ENCODE data around the gene FLCN.
"Not testable (repeated sequence)": the region's sequence is repeated elsewhere in the genome, so short reads cannot be mapped to it uniquely, and the experiment has no call there.

The FLCN gene

GRCh38 chr17:17186051-17186450, 50.9 kb downstream of the FLCN start:
- Histone ChIP-seq H2AFZ (ENCODE audit: low read length) (no peak overlapping the region), H3K9ac (ENCODE audit: low read length) (no peak overlapping the region), H3K4me2 (ENCODE audit: low read depth, low read length) (no peak overlapping the region), H4K20me1 (ENCODE audit: insufficient read depth, low read length) (no peaks in the 10 kb centered on the region), H3K36me3 (replicated peaks; ENCODE audit: insufficient read depth, low read length) (0 out of 2 replicates have a peak, but pooled peaks cover 3% of the 10 kb centered on the region), H3K79me2 (ENCODE audit: low read length) (no peaks in the 10 kb centered on the region), H3K27ac (ENCODE audit: low read length) (no peak overlapping the region), H3K27me3 (replicated peaks; ENCODE audit: insufficient read depth, low read length) (no peaks in the 10 kb centered on the region), H3K9me3 (replicated peaks; ENCODE audit: insufficient read depth, low read length) (no peaks in the 10 kb centered on the region), H3K4me3 (ENCODE audit: low read length) (no peak overlapping the region), H3K9me2 (replicated peaks; ENCODE audit: insufficient read depth, low read length) (no peaks in the 10 kb centered on the region), H3K4me1 (ENCODE audit: low read length) (no peaks in the 10 kb centered on the region), H3F3A (ENCODE audit: insufficient read depth, low read length) (no peaks in the 10 kb centered on the region)
- TF ChIP-seq EZH2 (optimal IDR thresholded peaks at IDR 0.05; ENCODE audit: low read depth, low read length), result no peak
- TF ChIP-seq CTCF (IDR thresholded peaks at IDR 0.05; ENCODE audit: low read length), result no peak
- TF ChIP-seq EZH2phosphoT487 (IDR thresholded peaks at IDR 0.05; ENCODE audit: low read length), result no peak
- DNase-seq, result no peak

- not testable (repeated sequence) for H3K4me3 ChIP-seq (ENCODE audit: low read length); H3K36me3 ChIP-seq (replicated peaks; ENCODE audit: insufficient read depth, low read length); H3K27ac ChIP-seq (ENCODE audit: low read length); H3K4me1 ChIP-seq (ENCODE audit: low read length); H3K27me3 ChIP-seq (replicated peaks; ENCODE audit: insufficient read depth, low read length); H3F3A ChIP-seq (ENCODE audit: insufficient read depth, low read length); H3K9ac ChIP-seq (ENCODE audit: low read length); H3K79me2 ChIP-seq (ENCODE audit: low read length); DNase-seq; H3K9me2 ChIP-seq (replicated peaks; ENCODE audit: insufficient read depth, low read length); H2AFZ ChIP-seq (ENCODE audit: low read length); H3K9me3 ChIP-seq (replicated peaks; ENCODE audit: insufficient read depth, low read length); H3K4me2 ChIP-seq (ENCODE audit: low read depth, low read length); H4K20me1 ChIP-seq (ENCODE audit: insufficient read depth, low read length)
These were observed 51.8 kb downstream of the FLCN start for GRCh38 chr17:17184985-17185757.

- Histone ChIP-seq H3K36me3 (replicated peaks; ENCODE audit: insufficient read depth, low read length) (0 out of 2 replicates have a peak, but pooled peaks cover 2% of the 10 kb centered on the region), H3K9me2 (replicated peaks; ENCODE audit: insufficient read depth, low read length) (no peaks in the 10 kb centered on the region), H3K4me1 (ENCODE audit: low read length) (no peaks in the 10 kb centered on the region), H3K79me2 (ENCODE audit: low read length) (no peaks in the 10 kb centered on the region), H2AFZ (ENCODE audit: low read length) (no peak overlapping the region), H3K4me2 (ENCODE audit: low read depth, low read length) (no peak overlapping the region), H3K4me3 (ENCODE audit: low read length) (no peak overlapping the region), H3K9ac (ENCODE audit: low read length) (no peak overlapping the region), H3F3A (ENCODE audit: insufficient read depth, low read length) (no peaks in the 10 kb centered on the region), H3K27me3 (replicated peaks; ENCODE audit: insufficient read depth, low read length) (no peaks in the 10 kb centered on the region), H3K9me3 (replicated peaks; ENCODE audit: insufficient read depth, low read length) (no peaks in the 10 kb centered on the region), H4K20me1 (ENCODE audit: insufficient read depth, low read length) (no peaks in the 10 kb centered on the region), H3K27ac (ENCODE audit: low read length) (no peak overlapping the region)
- no peak for TF ChIP-seq EZH2 (optimal IDR thresholded peaks at IDR 0.05; ENCODE audit: low read depth, low read length)
- no peak for TF ChIP-seq EZH2phosphoT487 (IDR thresholded peaks at IDR 0.05; ENCODE audit: low read length)
- no peak for TF ChIP-seq CTCF (IDR thresholded peaks at IDR 0.05; ENCODE audit: low read length)
- no peak for DNase-seq
These were observed 53.2 kb downstream of the FLCN start for GRCh38 chr17:17183744-17184143.

GRCh38 chr17:17182598-17183136, 54.3 kb downstream of the FLCN start:
- Histone ChIP-seq H4K20me1 (ENCODE audit: insufficient read depth, low read length) (no peaks in the 10 kb centered on the region), H3K27me3 (replicated peaks; ENCODE audit: insufficient read depth, low read length) (no peaks in the 10 kb centered on the region), H3K9me3 (replicated peaks; ENCODE audit: insufficient read depth, low read length) (no peaks in the 10 kb centered on the region), H3K4me1 (ENCODE audit: low read length) (no peaks in the 10 kb centered on the region), H3K27ac (ENCODE audit: low read length) (no peak overlapping the region), H3K79me2 (ENCODE audit: low read length) (no peaks in the 10 kb centered on the region), H3F3A (ENCODE audit: insufficient read depth, low read length) (no peaks in the 10 kb centered on the region), H3K36me3 (replicated peaks; ENCODE audit: insufficient read depth, low read length) (0 out of 2 replicates have a peak, but pooled peaks cover 2% of the 10 kb centered on the region), H3K4me3 (ENCODE audit: low read length) (no peak overlapping the region), H3K9ac (ENCODE audit: low read length) (no peak overlapping the region), H3K9me2 (replicated peaks; ENCODE audit: insufficient read depth, low read length) (no peaks in the 10 kb centered on the region), H3K4me2 (ENCODE audit: low read depth, low read length) (no peak overlapping the region), H2AFZ (ENCODE audit: low read length) (no peak overlapping the region)
- DNase-seq, result no peak
- TF ChIP-seq EZH2 (optimal IDR thresholded peaks at IDR 0.05; ENCODE audit: low read depth, low read length), result no peak
- no peak for TF ChIP-seq EZH2phosphoT487 (IDR thresholded peaks at IDR 0.05; ENCODE audit: low read length)
- TF ChIP-seq CTCF (IDR thresholded peaks at IDR 0.05; ENCODE audit: low read length), result no peak

Measured in MM.1S (cell line).